Thyroid gland (tissue), 4 donors: ENCODE data around the gene BRD3OS.

ENCODE experiments used
- CTCF ChIP-seq, 6 experiments: fragments of 200-600 bp in 3 of 6; fragments of 450-650 bp in 3 of 6; sonication (generic) in 3 of 6; IDR thresholded peaks; one replicate each; pipeline ENCODE4 v1.5.1; 2016 to 2019; ENCODE audit warnings: antibody characterized with exemption in 6 of 6, mild to moderate bottlenecking in 2 of 6, inconsistent platforms in 1 of 6, moderate library complexity in 1 of 6
- POLR2A ChIP-seq, 2 donors: fragments of 450-650 bp; IDR thresholded peaks; one replicate each; pipeline ENCODE4 v1.6.1; 2017; ENCODE audit warnings: antibody characterized with exemption in 2 of 2, mild to moderate bottlenecking in 2 of 2, moderate library complexity in 1 of 2

GRCh38 chr9:133976191-133976861 lies 49.0 kb upstream of the BRD3OS start:
- no peak for TF ChIP-seq POLR2A (IDR thresholded peaks at IDR 0.05)
- TF ChIP-seq CTCF (IDR thresholded peaks at IDR 0.05) = no peak
